Effector CD8-positive, alpha-beta T cell (primary cell): ENCODE measurements around the gene WWOX.

Source experiments
- DNase-seq: peaks from one replicate; lab custom pipeline; 2025; lab: John Stamatoyannopoulos, UW

The WWOX gene

GRCh38 chr16:78194948-78195347 lies 95.5 kb downstream of the WWOX start:
- DNase-seq, result no peak

- no peak for DNase-seq
Observed at GRCh38 chr16:78195797-78196196, 96.3 kb downstream of the WWOX start.

- no peak for DNase-seq
Observed at GRCh38 chr16:78196502-78196901, 97.0 kb downstream of the WWOX start.

GRCh38 chr16:78198288-78198687 lies 98.8 kb downstream of the WWOX start:
- DNase-seq, result no peak

- DNase-seq, result no peak
Observed at GRCh38 chr16:78199325-78200022, 100.0 kb downstream of the WWOX start.

- DNase-seq, result no peak
Observed at GRCh38 chr16:78200023-78200389, 100.6 kb downstream of the WWOX start.

- DNase-seq, result no peak
Observed at GRCh38 chr16:78200623-78201096, 101.2 kb downstream of the WWOX start.

GRCh38 chr16:78205506-78205905 lies 106.1 kb downstream of the WWOX start:
- DNase-seq, result no peak

- no peak for DNase-seq
Observed at GRCh38 chr16:78206623-78207223, 107.3 kb downstream of the WWOX start.

- no peak for DNase-seq
Observed at GRCh38 chr16:78209951-78210661, 110.7 kb downstream of the WWOX start.

- no peak for DNase-seq
Observed at GRCh38 chr16:78211020-78211599, 111.7 kb downstream of the WWOX start.

GRCh38 chr16:78211946-78212345 lies 112.5 kb downstream of the WWOX start:
- DNase-seq, result no peak

GRCh38 chr16:78212674-78213073 lies 113.2 kb downstream of the WWOX start:
- DNase-seq, result no peak

GRCh38 chr16:78213751-78214150 lies 114.3 kb downstream of the WWOX start:
- no peak for DNase-seq

- DNase-seq, result no peak
Observed at GRCh38 chr16:78215222-78215621, 115.8 kb downstream of the WWOX start.

GRCh38 chr16:78216166-78216745 lies 116.8 kb downstream of the WWOX start:
- DNase-seq, result no peak

GRCh38 chr16:78217276-78217675 lies 117.8 kb downstream of the WWOX start:
- DNase-seq, result no peak

- no peak for DNase-seq
Observed at GRCh38 chr16:78218279-78218678, 118.8 kb downstream of the WWOX start.

GRCh38 chr16:78218856-78219651 lies 119.6 kb downstream of the WWOX start:
- no peak for DNase-seq

- no peak for DNase-seq
Observed at GRCh38 chr16:78220571-78220970, 121.1 kb downstream of the WWOX start.

GRCh38 chr16:78221892-78222291 lies 122.4 kb downstream of the WWOX start:
- no peak for DNase-seq

GRCh38 chr16:78224342-78224741 lies 124.9 kb downstream of the WWOX start:
- no peak for DNase-seq
